GM12878 (cell line): Measurements from ENCODE around the gene ITGA8. TPM values are rescaled to one million over a fixed set of nuclear protein-coding genes. Genes with fewer than 3 reads are reported as not detected.

Experiments
- ATAC-seq: fragments of 200-7000 bp; cut with Tn5 transposase; 3 replicates; pipeline ENCODE4 v1.9.1; 2020; ENCODE audit warnings: mild to moderate bottlenecking, moderate library complexity
- BruUV-seq: library from RNA; stranded (reverse); fragments of 400-500 nt; replicated peaks from 2 replicates; lab custom pipeline; 2021; lab: Mats Ljungman, UMichigan
- CTCF ChIA-PET: fragments of 300-600 bp; sonication (Branson Sonifier 250); formaldehyde crosslinking; extraction: SDS; loops from one replicate; lab custom pipeline; 2021; ENCODE audit warnings: inconsistent platforms; lab: Yijun Ruan, JAX
- POLR2A ChIA-PET: fragments of 350-600 bp; formaldehyde crosslinking; extraction: SDS; loops from one replicate; lab custom pipeline; 2021; ENCODE audit warnings: inconsistent platforms; lab: Charles Lee
- RAD21 ChIA-PET: fragments of 300-600 bp; sonication (Branson Sonifier 250); formaldehyde crosslinking; loops from one replicate; lab custom pipeline; 2023; ENCODE audit warnings: antibody characterized with exemption; ENCODE audit not compliant: unreplicated experiment; lab: Charles Lee
- SMC1A ChIA-PET: fragments of 300-600 bp; sonication (Branson Sonifier 250); formaldehyde crosslinking; loops from one replicate; lab custom pipeline; 2023; ENCODE audit not compliant: unreplicated experiment, uncharacterized antibody; lab: Charles Lee
- DNase-seq: peaks from one replicate; pipeline ENCODE4 v3.0.0-alpha.2; 2011; ENCODE audit warnings: low read depth, low spot score
- FAIRE-seq: peaks from 3 replicates; lab custom pipeline; 2011; peaks lifted over from hg19 to GRCh38; lab: Jason Lieb, UNC
- H2AFZ ChIP-seq: 2 replicates; pipeline ENCODE4 v1.6.0; 2011; ENCODE audit warnings: low read depth, low read length, control low read depth; ENCODE audit not compliant: control insufficient read depth
- H3K27ac ChIP-seq: 2 replicates; pipeline ENCODE4 v1.5.1; 2011; ENCODE audit warnings: control low read depth; ENCODE audit not compliant: control insufficient read depth, insufficient read depth
- H3K27me3 ChIP-seq, 2 experiments: replicated peaks in 1 of 2; 2 replicates each; pipeline versions ENCODE4 v1.6.0 to v1.6.1; 2011; ENCODE audit warnings: low read length in 1 of 2; ENCODE audit not compliant: control insufficient read depth in 2 of 2, insufficient read depth in 2 of 2
- H3K36me3 ChIP-seq, 2 experiments: 2 replicates each; pipeline ENCODE4 v1.5.1; 2011; ENCODE audit warnings: low read length in 1 of 2; ENCODE audit not compliant: control insufficient read depth in 2 of 2, insufficient read depth in 2 of 2
- H3K4me1 ChIP-seq: 2 replicates; pipeline ENCODE4 v1.6.1; 2011; ENCODE audit warnings: mild to moderate bottlenecking, low read length, moderate library complexity, mixed read lengths; ENCODE audit not compliant: control insufficient read depth, insufficient read depth
- H3K4me2 ChIP-seq: 2 replicates; pipeline ENCODE4 v1.6.0; 2011; ENCODE audit warnings: control low read depth; ENCODE audit not compliant: control insufficient read depth, insufficient read depth
- H3K4me3 ChIP-seq: fragments of 200-600 bp; sonication (generic); 2 replicates; pipeline ENCODE4 v1.5.1; 2016
- H3K79me2 ChIP-seq: 2 replicates; pipeline ENCODE4 v1.6.0; 2011; ENCODE audit warnings: low read length; ENCODE audit not compliant: control insufficient read depth, insufficient read depth
- H3K9ac ChIP-seq: 2 replicates; pipeline ENCODE4 v1.8.0; 2011; ENCODE audit warnings: low read length, control low read depth, mixed read lengths; ENCODE audit not compliant: control insufficient read depth, insufficient read depth
- H3K9me3 ChIP-seq: replicated peaks from 3 replicates; pipeline ENCODE4 v1.5.1; 2011; ENCODE audit warnings: mild to moderate bottlenecking, low read length; ENCODE audit not compliant: control insufficient read depth, insufficient read depth
- H4K20me1 ChIP-seq: 2 replicates; pipeline ENCODE4 v1.6.0; 2011; ENCODE audit not compliant: control insufficient read depth, insufficient read depth
- CBX5 ChIP-seq: sonication (generic); IDR thresholded peaks from 2 replicates; pipeline ENCODE4 v1.6.1; 2016; ENCODE audit warnings: low read depth, moderate library complexity, mild to moderate bottlenecking, inconsistent platforms
- CHD1 ChIP-seq: IDR thresholded peaks from 2 replicates; pipeline ENCODE4 v1.6.1; 2012; ENCODE audit warnings: low read depth, low read length, improper control_type of control experiment
- KLF5 ChIP-seq: fragments of 450-650 bp; IDR thresholded peaks from 2 replicates; pipeline ENCODE4 v1.6.1; 2014; ENCODE audit warnings: mild to moderate bottlenecking; ENCODE audit not compliant: partially characterized antibody
- MTA2 ChIP-seq: fragments of 450-650 bp; IDR thresholded peaks from 2 replicates; pipeline ENCODE4 v1.6.1; 2016; ENCODE audit warnings: low read depth, mild to moderate bottlenecking, moderate library complexity
- MTA3 ChIP-seq: IDR thresholded peaks from 2 replicates; pipeline ENCODE4 v1.6.1; 2012; ENCODE audit warnings: low read length, inconsistent platforms, borderline replicate concordance
- MXI1 ChIP-seq: fragments of 150-350 bp; IDR thresholded peaks from 2 replicates; pipeline ENCODE4 v1.6.1; 2011; ENCODE audit warnings: low read depth, mild to moderate bottlenecking, inconsistent platforms, low read length, improper control_type of control experiment
- PAX5 ChIP-seq: IDR thresholded peaks from 2 replicates; pipeline ENCODE4 v1.6.1; 2011; ENCODE audit warnings: low read depth, low read length, borderline replicate concordance
- RAD51 ChIP-seq: fragments of 450-650 bp; IDR thresholded peaks from 2 replicates; pipeline ENCODE4 v1.6.1; 2016; ENCODE audit warnings: moderate library complexity, mild to moderate bottlenecking, inconsistent platforms
- SMAD5 ChIP-seq: IDR thresholded peaks from 2 replicates; pipeline ENCODE4 v1.6.1; 2016; ENCODE audit warnings: antibody characterized with exemption, low read depth
- SUZ12 ChIP-seq: fragments of 200-600 bp; sonication (generic); IDR thresholded peaks from one replicate; pipeline ENCODE4 v1.6.1; 2018; ENCODE audit warnings: antibody characterized with exemption, mild to moderate bottlenecking; ENCODE audit not compliant: unreplicated experiment
- ZNF217 ChIP-seq: fragments of 450-650 bp; IDR thresholded peaks from 2 replicates; pipeline ENCODE4 v1.6.1; 2017; ENCODE audit warnings: antibody characterized with exemption, mild to moderate bottlenecking
- ZZZ3 ChIP-seq: IDR thresholded peaks from 2 replicates; pipeline ENCODE4 v1.6.1; 2011; ENCODE audit warnings: low read depth; ENCODE audit not compliant: control insufficient read depth, insufficient read length
- WGBS: methylation state at CpG from one replicate; pipeline ENCODE4 v1.1.6; 2016; ENCODE audit warnings: low lambda C conversion rate; ENCODE audit not compliant: insufficient replicate concordance, insufficient coverage; ENCODE audit errors: missing lambda C conversion rate; 5-methylcytosine and 5-hydroxymethylcytosine counted together
- in situ Hi-C: fragments of 300-500 bp; cut with MboI; formaldehyde crosslinking; loops from 9 replicates; pipeline ENCODE4 v1.14.3; 2018; ENCODE audit warnings: mixed read lengths
- intact Hi-C: fragments of 100-400 bp; cut with micrococcal nuclease; formaldehyde crosslinking; loops from one replicate; pipeline ENCODE4 v1.14.2; 2022; ENCODE audit not compliant: unreplicated experiment
- polyA plus RNA-seq, 11 experiments: library from polyadenylated mRNA; depleted of rRNA in 4 of 11; unstranded in 6 of 11; stranded (reverse) in 5 of 11; fragments of >200 nt; fragmentation: Nextera tagmentation in 4 of 11; fragmentation: Illumina TruSeq in 1 of 11; extraction: Ambion mirVana in 4 of 11; extraction: Trizol in 1 of 11; gene quantifications; 1 replicate in 1 of 11; 2 replicates in 10 of 11; pipeline versions ENCODE4 v1.2.1 to v1.2.3, GENCODE V29; 2011 to 2016; ENCODE audit warnings: inconsistent platforms in 2 of 11, missing spikeins in 2 of 11, low read depth in 1 of 11
- total RNA-seq, 4 experiments: library from RNA; depleted of rRNA in 3 of 4; stranded (reverse); fragments of >200 nt in 3 of 4; fragmentation: Illumina TruSeq in 1 of 4; extraction: Trizol in 1 of 4; gene quantifications; 2 replicates each; pipeline versions ENCODE4 v1.2.1 to v1.2.3, GENCODE V29; 2013 to 2021

ITGA8 gene
- total and polyA plus RNA-seq, 10 of the 15 experiments (the other 5 are each of a cell fraction or from before 2014, with no cell fraction given) = 0.03 TPM; not detected in 9

GRCh38 chr10:15652757-15653156, 67.0 kb downstream of the ITGA8 start:
- ChIA-PET POLR2A (no interaction called here), CTCF (no interaction called here), RAD21 (no interaction called here), SMC1A (interaction anchor here (1.0 kb wide), 1 partner anchor 13 kb away, joined by 3 read pairs; no protein-coding TSS in a partner anchor)
- FAIRE-seq (no peak), DNase-seq (no peak), ATAC-seq (no peak)
- TF ChIP-seq MTA3 (no peak), SUZ12 (no peak), MTA2 (no peak), ZNF217 (no peak), SMAD5 (no peak), CBX5 (no peak), MXI1 (no peak), PAX5 (no peak), RAD51 (no peak), ZZZ3 (no peak), KLF5 (no peak), CHD1 (no peak)
- no TSS peak for BruUV-seq
- Histone ChIP-seq H3K36me3 (no peaks in the 10 kb centered on the region), H3K79me2 (no peaks in the 10 kb centered on the region), H2AFZ (no peak overlapping the region), H3K27ac (no peak overlapping the region), H4K20me1 (no peaks in the 10 kb centered on the region), H3K9me3 (no peaks in the 10 kb centered on the region), H3K9ac (no peak overlapping the region), H3K4me3 (no peak overlapping the region), H3K4me2 (no peak overlapping the region), H3K4me1 (no peaks in the 10 kb centered on the region), H3K27me3 (no peaks in the 10 kb centered on the region; a peak in 1 of 4 replicates)
- 24% methylated on average over 4 of the region's 4 CpGs for WGBS
- intact Hi-C loops (loop anchor here (5.0 kb wide), 1 partner anchor 90 kb away; no protein-coding TSS in a partner anchor), in situ Hi-C loops (no loop called here)
